Islet of Langerhans (tissue), 1 donor: ENCODE measurements around the gene CCDC63.
"Not testable (repeated sequence)": the region's sequence is repeated elsewhere in the genome, so short reads cannot be mapped to it uniquely, and the experiment has no call there.

Experiments used
- FAIRE-seq: peaks from one replicate; lab custom pipeline; 2011; peaks lifted over from hg19 to GRCh38; lab: Jason Lieb, UNC

The CCDC63 gene

DNA sequence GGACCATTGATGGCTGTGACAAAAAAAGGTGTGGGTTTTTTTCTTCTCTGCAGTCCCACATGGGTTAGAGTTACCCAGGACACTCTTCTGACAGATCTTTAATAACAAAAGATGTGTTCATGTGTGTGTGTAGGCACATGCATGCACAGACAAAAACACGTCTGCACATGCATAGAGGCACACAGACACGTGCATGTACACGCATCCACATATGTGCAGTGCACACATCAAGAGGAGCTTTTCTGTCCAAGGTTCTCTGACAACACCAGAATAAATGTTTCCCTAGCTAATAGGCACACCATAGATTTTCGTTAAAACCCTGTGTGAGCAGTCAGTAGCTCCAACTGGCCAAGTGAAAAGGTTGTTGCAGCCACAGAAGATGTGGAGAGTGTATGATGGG is 76.4 kb downstream of the CCDC63 start:
- FAIRE-seq: no peak

DNA sequence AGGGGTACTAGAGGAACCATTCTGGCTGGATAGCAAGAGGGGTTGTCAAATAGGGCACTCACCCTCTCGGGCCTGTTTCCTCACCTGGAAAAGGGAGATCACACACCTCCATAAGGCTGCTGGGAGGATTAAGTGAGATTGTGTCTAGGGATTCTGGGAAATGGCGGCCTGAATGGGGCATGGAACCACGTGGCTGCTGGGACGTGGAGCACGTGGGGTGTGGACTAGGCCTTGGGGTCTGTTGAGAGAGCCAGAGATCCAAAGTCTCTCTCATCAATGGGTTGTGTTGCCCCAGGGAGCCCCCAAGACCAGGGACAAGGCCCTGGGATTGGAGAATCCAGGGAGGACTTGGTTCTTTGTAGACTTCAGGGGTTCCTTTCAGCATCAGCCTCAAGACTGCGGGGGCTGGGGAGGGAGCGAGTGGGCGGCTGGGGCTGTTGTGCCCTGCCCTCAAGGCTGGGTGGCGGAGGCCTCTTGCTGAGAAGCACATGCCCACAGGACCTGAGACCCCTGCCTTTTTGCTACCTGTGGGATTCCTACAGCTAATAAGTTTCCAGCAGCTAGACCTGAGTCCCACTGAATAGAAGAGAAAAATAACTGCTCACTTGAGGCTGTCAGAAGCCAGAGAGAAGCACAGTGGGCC is 77.0 kb downstream of the CCDC63 start:
- no peak for FAIRE-seq

DNA sequence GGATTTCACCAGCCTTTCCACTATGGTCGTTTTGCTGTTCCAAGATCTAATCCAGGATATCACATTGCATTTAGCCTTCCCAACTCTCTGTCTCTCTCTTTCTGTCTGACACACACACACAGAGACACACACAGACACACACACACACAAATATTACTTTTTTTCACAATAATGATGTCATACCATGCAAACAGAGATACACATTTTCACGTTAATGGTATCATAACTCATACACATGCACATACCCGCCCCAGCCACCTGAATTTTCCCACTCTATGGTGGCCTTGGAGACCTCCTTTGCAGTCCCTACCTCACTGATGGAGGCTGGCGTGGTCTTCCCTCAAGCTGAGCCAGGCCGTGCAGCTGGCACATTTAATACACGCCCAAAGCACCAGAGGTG is 80.8 kb downstream of the CCDC63 start:
- no peak for FAIRE-seq

DNA sequence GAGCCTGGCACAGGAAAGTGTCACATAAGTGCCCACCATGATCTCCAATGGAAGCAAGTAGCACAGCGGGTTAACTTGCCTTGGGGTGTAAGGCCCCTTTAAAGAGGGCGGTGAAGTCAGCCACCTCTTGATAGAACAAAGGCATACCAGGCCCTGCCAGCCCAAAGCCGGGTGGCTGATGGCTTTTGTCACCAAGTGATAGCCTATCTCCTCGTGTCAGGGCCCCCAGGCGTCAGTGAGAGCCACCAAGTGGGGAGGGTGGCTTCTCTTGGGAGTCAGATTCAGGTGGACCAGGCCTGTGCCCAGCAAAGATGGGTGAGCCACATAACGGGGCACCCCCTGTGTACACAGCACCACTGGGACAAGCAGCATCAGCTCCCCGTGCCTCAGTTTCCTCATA is 81.9 kb downstream of the CCDC63 start:
- no peak for FAIRE-seq

DNA sequence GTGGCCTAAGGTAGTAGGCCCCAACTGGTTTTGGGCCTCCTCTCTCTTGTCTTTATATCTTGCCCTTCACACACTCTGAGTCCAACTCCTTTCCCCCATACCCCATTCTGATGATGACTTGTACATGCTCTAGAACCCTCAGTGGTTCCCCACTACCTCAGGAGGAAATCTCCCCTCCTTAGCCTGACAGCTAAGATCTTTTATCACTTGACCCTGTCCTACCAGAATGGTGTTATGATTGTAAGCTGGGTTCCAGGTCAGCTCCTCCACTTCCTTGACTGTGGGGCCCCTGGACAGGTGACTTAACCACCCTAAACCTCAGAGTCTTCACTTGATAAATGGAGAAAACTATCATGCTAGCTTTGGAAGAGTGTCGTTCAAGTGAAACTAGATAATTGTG is 83.0 kb downstream of the CCDC63 start:
- no peak for FAIRE-seq

DNA sequence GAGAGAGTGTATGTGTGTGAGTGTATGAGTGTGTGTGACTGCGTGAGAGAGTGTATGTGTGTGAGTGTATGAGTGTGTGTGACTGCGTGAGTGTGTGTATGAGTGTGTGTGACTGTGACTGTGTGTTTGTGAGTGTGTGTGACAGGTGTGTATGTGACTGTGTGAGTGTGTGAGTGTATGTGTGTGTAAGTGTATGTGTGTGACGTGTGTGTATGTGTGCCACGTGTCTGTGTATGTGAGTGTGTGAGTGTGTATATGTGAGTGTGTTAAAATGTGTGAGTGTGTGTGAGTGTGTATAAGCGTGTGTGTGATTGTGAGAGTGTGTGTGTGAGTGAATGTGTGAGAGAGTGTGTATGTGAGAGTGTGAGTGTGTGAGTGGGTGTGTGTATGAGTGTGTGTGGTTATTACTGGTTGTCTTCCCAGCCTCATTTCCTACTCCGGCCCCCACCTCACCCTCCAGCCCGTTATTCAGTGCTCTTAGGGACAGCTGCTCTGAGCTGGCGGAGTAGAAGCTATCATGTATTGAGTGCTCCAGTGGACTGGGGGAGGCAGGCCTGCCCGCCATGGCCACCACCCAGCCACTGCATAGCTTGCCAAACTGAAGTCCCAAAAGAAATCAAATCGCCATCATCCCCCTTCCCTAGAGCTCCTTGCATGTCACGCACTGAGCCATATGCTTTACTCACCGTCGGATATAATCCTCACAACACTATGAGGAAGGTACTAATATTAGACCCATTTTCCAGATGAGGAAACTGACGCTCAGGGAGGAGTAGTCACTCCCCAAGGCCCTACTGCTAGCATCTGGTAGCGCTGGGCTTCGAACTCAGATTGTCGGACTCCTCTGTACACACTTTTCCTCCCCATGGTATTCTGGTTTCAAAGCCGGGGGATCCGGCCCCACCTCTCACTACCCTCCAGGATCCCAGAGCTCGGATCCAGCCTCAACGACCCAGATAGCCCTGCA is 83.8 kb downstream of the CCDC63 start:
- no peak for FAIRE-seq

DNA sequence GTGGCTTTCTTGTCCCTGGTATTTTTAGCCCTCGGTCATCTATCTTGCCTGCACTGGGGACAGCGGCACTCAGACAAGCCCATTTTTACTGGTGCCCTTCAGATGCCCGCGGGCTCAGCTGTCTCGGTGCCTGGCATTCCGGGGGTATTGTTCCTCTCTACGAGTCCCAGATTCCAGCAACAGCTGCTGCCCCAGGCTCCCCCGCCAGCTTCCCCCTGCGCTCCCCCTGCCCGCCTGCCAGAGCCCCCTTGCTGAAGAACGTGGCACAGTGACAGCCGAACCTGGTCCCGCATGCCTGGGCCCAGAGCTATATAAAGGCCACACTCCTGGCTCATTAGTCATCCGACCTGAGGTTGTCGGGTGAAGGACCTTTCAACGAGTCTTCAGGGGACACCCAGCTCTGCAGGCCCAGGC is 84.5 kb downstream of the CCDC63 start:
- FAIRE-seq: no peak

DNA sequence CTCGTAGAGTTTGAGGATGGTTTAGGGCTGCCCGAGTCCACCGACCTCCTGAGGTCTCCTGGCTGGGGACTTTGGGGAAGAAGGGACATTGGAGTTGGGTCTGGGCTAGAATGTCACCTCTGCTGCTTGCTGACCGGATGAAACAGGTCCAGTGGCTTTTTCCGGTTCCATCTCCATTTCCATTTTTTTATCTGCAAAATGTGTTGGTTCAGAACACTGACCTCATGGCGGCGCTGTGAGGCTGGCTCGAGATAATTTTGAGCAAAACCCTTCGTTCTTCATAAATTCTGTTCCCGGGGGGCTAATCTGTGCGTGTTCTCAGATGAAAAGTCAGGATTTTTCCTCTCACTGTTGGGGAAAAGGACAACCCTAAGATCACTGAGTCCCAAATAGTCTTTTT is 85.3 kb downstream of the CCDC63 start:
- FAIRE-seq: no peak

DNA sequence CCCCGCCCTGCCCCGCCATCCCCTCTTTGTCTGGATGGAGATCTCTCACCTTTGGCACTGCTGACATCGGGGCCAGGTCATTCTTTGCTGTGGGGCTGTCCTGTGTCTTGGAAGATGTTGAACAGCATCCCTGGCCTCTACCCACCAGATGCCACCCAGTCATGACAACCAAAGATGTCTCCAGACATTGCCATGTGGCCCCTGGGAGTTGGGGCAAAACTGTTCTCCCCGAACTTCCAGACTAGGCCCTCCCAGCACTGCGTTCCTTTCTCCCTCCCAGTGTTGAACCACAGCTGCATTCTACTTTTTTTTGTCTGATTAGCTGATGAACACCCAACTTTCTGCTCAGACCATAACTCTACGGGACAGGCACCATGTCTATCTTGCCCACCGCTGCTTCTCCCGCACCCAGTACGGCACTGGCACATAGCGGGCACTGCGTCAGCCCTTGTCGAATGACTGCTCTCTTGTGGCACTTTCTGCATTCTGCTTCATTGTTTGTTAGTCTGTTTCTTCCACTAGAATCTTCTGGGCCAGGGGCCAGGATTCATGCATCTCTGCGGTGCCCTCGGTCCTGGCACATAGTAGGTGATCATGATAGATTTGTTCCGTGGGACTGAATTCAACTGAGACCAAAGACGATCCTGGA is 86.7 kb downstream of the CCDC63 start:
- no peak for FAIRE-seq

DNA sequence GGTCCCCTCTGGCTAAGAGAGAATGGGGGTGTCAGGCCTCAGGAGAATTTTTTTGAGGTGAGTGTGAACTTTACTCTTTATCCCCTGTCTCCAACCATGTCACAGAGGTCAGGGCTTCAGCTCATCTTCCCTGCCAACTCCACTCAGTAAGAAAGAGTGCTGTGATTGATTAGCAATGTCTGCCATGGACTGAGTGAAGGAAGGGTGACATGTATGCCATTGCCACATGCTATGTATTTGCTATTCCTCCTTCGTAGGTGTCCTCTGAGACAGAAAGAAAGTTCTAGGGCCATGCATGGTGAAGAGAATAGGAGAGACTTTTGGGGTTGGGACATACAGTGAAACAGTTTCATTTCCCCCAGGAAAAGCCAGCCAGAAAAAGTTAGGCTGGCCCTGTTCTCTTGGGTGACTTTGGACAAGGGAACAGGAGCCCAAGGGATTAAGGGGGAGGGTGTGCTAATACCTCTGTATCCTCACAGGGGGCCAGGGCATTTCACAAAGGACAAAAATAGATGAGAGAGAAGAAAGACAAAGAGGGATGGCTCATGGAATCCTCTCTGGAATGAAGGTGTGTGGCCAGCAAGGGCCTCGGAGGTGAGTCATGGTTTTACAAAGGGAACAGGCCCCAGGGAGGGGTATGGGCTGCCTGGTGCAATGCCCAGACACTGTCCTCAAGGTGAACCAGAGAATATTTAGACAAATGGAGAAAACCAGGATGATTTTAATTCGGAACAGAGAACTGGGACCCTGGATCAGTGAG is 87.5 kb downstream of the CCDC63 start:
- no peak for FAIRE-seq

DNA sequence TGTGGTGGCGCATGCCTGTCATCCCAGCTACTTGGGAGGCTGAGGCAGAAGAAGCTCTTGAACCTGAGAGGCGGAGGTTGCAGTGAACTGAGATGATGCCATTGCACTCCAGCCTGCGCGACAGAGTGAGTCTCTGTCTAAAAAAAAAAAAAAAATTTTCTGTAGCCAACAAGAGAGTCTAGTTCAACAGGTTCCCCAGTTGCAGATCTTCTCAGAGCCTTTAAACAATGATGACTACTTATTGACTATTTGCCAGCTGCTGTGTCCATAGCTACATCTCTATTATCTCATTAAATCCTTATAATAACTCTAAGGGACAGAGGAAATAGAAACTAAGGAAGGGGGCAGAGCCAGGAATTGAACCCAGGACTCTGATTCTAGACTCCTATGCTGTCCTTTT is 88.8 kb downstream of the CCDC63 start:
- FAIRE-seq: no peak

DNA sequence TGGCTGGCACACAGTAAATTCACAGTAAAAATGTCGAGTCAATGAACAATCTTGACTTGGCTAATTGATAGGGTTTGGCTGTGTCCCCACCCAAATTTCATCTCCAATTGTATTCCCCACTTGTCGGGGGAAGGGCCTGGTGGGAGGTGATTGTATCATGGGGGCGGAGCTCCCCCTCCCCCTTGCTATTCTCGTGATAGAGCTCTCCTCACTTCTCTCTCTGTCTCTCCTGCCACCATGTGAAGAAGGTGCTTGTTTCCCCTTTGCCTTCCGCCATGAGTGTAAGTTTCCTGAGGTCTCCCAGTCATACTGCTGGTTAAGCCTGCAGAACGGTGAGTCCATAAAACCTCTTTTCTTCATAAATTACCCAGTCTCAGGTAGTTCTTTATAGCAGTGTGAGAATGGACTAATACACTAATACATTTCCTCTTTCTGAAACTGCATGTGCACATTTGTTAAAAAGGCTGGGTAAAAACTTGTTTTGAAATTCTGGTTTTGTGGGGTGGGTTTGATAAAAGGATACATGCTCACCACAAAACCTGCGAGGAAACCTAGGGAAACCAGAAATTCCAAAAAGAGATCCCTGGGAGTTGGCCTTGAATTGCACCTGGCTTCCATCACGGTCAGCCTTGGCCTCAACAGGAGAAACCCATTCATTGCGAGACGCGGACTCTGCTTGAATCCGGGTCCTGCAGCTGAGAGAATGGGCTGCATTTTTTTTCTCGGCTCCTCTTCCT is 89.7 kb downstream of the CCDC63 start:
- no peak for FAIRE-seq

DNA sequence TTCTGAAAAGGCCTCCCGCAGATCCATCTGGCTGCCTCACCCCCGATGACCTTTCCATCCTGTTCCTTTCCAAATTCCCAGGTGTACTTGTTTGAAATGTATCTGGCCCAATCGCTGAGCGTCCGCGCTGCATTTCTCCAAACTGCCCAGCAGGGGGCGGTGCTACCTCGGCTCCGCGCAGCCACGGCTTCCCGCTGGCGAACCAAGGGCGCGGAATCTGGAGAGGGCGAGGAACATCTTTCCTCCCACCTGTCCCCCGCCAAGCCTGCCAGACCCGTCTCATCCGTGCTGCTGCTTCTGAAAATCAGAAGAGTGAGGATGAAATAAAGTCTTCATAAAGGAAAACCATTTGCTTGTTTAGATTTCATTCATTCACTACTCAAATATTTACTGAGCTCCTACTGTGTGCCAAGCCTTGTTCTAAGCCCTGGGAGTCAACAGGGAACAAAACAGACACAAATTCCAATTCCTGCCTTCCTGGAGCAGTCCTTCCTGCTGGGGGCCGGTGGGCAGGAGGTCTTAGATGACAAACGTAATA is 90.4 kb downstream of the CCDC63 start:
- FAIRE-seq: no peak

DNA sequence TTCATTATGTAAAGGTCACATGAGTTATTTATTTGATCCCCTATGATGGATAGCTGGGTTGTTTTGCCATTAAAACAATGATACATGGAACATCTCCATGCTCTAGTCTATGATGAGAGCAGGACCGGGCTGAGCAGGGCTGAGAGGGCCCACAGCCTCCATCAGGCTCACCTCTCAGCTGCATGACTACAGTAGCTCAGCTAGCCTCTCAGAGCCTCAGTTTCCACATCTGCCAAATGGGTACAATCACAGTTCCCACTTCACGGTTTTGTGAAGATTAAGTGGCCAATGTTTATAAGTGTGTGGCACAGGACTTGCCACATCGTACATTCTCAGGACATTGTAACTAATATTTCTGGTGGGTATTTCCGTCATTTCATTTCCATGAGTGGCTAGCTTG is 93.5 kb downstream of the CCDC63 start:
- no peak for FAIRE-seq

DNA sequence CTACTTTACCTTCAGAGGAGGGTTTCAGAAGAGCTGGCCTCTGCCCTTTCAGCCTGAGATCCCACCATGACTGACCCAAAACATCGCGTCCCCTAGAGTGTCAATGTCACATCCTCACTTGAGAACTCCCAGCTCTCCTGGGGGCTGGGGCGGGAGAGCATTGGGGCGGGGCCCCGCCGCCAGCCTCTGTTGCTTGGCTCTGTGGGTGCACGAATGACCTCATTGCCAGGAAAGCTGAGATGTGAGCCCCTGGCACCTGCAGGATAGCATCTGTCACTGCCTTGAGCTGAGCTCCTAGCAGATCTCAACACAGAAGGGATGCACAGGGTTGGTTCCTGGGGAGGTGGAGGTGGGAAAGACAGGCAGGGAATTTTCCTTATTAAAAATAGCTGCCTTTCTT is 94.1 kb downstream of the CCDC63 start:
- no peak for FAIRE-seq

DNA sequence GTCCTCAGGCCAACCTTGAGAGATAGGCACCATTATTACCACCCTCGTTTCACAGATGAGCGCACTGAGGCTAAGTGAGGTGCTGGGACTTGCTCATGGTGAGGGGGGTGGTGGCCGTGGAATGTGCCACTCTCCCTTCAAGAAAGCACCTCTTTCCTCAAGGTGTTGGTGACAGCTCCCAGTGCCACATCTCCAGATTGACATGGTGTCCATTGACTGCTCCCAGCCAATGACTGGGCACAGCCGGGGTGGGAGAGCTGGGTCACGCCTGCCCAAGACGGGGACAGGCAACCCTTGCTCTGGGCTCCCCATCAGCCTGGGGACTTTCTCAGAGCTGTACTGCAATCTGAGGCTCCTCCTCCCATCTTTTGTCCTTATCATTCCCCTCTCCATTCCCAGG is 94.6 kb downstream of the CCDC63 start:
- FAIRE-seq: no peak

DNA sequence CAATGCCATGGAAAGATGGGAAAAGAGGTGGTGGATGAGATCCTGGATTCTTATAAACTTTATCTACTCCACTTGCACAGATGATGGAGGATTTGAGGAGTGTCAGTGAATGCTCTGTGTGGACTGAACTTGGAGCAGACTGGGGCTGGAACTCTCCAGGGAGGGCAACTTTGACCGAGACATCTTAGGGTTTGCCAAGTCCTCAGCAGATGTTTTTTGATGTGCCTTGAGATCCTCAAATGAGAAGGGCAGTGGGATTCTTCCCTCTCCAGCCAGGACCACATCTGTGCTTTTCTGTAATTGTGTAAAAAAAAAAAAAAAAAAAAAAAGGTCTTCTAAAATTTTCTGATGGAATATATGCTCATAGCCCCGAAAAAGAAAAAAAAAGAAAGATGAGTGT is 96.6 kb downstream of the CCDC63 start:
- FAIRE-seq: no peak

DNA sequence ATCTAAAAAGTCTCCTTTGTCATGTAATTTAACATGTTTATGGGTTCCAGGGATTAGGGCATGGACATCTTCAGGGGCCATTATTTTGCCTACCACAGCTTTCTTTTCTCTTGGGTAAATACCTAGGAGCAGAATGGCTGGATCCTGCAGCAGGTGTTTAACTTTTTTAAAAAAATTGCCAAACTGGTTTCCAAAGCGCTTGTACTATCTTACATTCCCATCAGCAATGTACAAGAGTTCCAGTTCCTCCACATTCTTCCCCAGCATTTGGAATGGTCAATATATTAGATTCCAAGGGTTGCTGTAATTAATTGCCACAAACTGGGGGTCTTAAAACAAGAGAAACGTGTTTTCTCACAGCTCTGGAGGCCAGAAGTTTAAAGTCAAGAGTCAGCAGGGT is 101.3 kb downstream of the CCDC63 start:
- FAIRE-seq: no peak

DNA sequence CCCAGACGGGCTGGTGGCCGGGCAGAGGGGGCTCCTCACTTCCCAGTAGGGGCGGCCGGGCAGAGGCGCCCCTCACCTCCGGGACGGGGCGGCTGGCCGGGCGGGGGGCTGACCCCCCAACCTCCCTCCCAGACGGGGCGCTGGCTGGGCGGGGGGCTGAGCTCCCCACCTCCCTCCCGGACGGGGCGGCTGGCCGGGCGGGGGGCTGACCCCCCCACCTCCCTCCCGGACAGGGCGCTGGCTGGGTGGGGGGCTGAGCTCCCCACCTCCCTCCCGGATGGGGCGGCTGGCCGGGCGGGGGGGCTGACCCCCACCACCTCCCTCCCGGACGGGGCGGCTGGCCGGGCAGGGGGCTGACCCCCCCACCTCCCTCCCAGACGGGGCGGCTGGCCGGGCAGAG is 103.7 kb downstream of the CCDC63 start:
- not testable (repeated sequence) for FAIRE-seq

DNA sequence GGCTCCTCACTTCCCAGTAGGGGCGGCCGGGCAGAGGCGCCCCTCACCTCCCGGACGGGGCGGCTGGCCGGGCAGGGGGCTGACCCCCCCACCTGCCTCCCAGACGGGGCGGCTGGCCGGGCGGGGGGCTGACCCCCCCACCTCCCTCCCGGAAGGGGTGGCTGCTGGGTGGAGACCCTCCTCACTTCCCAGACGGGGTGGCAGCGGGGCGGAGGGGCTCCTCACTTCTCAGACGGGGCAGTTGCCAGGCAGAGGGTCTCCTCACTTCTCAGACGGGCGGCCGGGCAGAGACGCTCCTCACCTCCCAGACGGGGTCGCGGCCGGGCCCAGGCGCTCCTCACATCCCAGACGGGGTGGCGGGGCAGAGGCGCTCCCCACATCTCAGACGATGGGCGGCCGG is 104.1 kb downstream of the CCDC63 start:
- FAIRE-seq: not testable (repeated sequence)
